ENCODE data around the gene TRIM38. TPM values are rescaled to one million over a fixed set of nuclear protein-coding genes. Genes with fewer than 3 reads are reported as not detected.

TRIM38 gene
- total RNA-seq, 1 donor from 2014 or later = 24.5 TPM

GRCh38 chr6:26031595-26032339 is 69.2 kb downstream of the TRIM38 start:
- Mint-ChIP-seq H3K27me3 (peaks cover 3% of the 10 kb centered on the region), H3K9me3 (peaks cover 4% of the 10 kb centered on the region), H3K4me3 (peak overlapping the region; percentile 92), H3K4me1 (peaks cover 66% of the 10 kb centered on the region), H3K36me3 (ENCODE audit: low read depth) (peaks cover 3% of the 10 kb centered on the region), H3K27ac (peak overlapping the region; percentile 97)
- intact Hi-C loops (cut with micrococcal nuclease) = loop anchor here (1.0 to 5.0 kb wide), 5 partner anchors 72 to 1861 kb away; a partner anchor contains a TSS
- DNase-seq = peak; percentile 97

- H3K4me3 Mint-ChIP-seq = peak overlapping the region; percentile 92
- no peaks in the 10 kb centered on the region for H3K36me3 Mint-ChIP-seq (ENCODE audit: low read depth)
- H3K27me3 Mint-ChIP-seq = no peaks in the 10 kb centered on the region
- peak overlapping the region; percentile 97 for H3K27ac Mint-ChIP-seq
- H3K9me3 Mint-ChIP-seq = no peaks in the 10 kb centered on the region
- DNase-seq = peak; percentile 83
- H3K4me1 Mint-ChIP-seq = peaks cover 59% of the 10 kb centered on the region
- intact Hi-C loops (cut with micrococcal nuclease) = loop anchor here (1.0 to 5.0 kb wide), 7 partner anchors 11 to 1860 kb away; a partner anchor contains a TSS
Measured at GRCh38 chr6:26032340-26033084, 69.9 kb downstream of the TRIM38 start.

- intact Hi-C loops (cut with micrococcal nuclease) = loop anchor here (1.0 to 5.0 kb wide), 6 partner anchors 10 to 1859 kb away; a partner anchor contains a TSS
- H3K4me3 Mint-ChIP-seq = peak overlapping the region; percentile 92
- no peaks in the 10 kb centered on the region for H3K9me3 Mint-ChIP-seq
- H3K27ac Mint-ChIP-seq = peak overlapping the region; percentile 97
- H3K36me3 Mint-ChIP-seq (ENCODE audit: low read depth) = no peaks in the 10 kb centered on the region
- peak; percentile 93 for DNase-seq
- H3K27me3 Mint-ChIP-seq = no peaks in the 10 kb centered on the region
- H3K4me1 Mint-ChIP-seq = peaks cover 55% of the 10 kb centered on the region
Measured at GRCh38 chr6:26033085-26033940, 70.7 kb downstream of the TRIM38 start.

- peak overlapping the region; percentile 92 for H3K4me3 Mint-ChIP-seq
- intact Hi-C loops (cut with micrococcal nuclease) = loop anchor here (1.0 to 5.0 kb wide), 6 partner anchors 9 to 1858 kb away; a partner anchor contains a TSS
- peak overlapping the region; percentile 97 for H3K27ac Mint-ChIP-seq
- no peaks in the 10 kb centered on the region for H3K27me3 Mint-ChIP-seq
- peak; percentile 81 for DNase-seq
- H3K4me1 Mint-ChIP-seq = peaks cover 49% of the 10 kb centered on the region
- H3K9me3 Mint-ChIP-seq = no peaks in the 10 kb centered on the region
- no peaks in the 10 kb centered on the region for H3K36me3 Mint-ChIP-seq (ENCODE audit: low read depth)
Measured at GRCh38 chr6:26033941-26034354, 71.3 kb downstream of the TRIM38 start.

GRCh38 chr6:26034905-26035304 is 72.3 kb downstream of the TRIM38 start:
- no peaks in the 10 kb centered on the region for H3K36me3 Mint-ChIP-seq (ENCODE audit: low read depth)
- no peaks in the 10 kb centered on the region for H3K9me3 Mint-ChIP-seq
- no peak for DNase-seq
- H3K27ac Mint-ChIP-seq = peak overlapping the region; percentile 97
- peaks cover 43% of the 10 kb centered on the region for H3K4me1 Mint-ChIP-seq
- H3K27me3 Mint-ChIP-seq = no peaks in the 10 kb centered on the region
- intact Hi-C loops (cut with micrococcal nuclease) = loop anchor here (5.0 kb wide), 4 partner anchors 162 to 1857 kb away; a partner anchor contains a TSS
- H3K4me3 Mint-ChIP-seq = peak overlapping the region; percentile 92

Other genes starting within 250 kb of the TRIM38 start
- gene SLC17A4, start 208.1 kb upstream of the TRIM38 start, total RNA-seq = not detected in 2 replicates
- gene SLC17A1, start 130.8 kb upstream of the TRIM38 start, total RNA-seq = 0.28 TPM in 1 of 2 replicates, not detected in the other
- gene SLC17A3, start 88.6 kb upstream of the TRIM38 start, total RNA-seq = 0.58 and 0.99 TPM in 2 replicates
- 0.14 TPM in 1 of 2 replicates, not detected in the other for gene SLC17A2, start 32.1 kb upstream of the TRIM38 start, total RNA-seq
- gene HFE, start 124.6 kb downstream of the TRIM38 start, total RNA-seq = 0.12 and 0.50 TPM in 2 replicates